GM12878 (cell line): ENCODE measurements around the gene CRKL. TPM values are rescaled to one million over a fixed set of nuclear protein-coding genes. Genes with fewer than 3 reads are reported as not detected.

ENCODE experiments used
- ATAC-seq: fragments of 200-7000 bp; cut with Tn5 transposase; 3 replicates; pipeline ENCODE4 v1.9.1; 2020; ENCODE audit warnings: mild to moderate bottlenecking, moderate library complexity
- BruUV-seq: library from RNA; stranded (reverse); fragments of 400-500 nt; replicated peaks from 2 replicates; lab custom pipeline; 2021; lab: Mats Ljungman, UMichigan
- CTCF ChIA-PET: fragments of 300-600 bp; sonication (Branson Sonifier 250); formaldehyde crosslinking; extraction: SDS; loops from one replicate; lab custom pipeline; 2021; ENCODE audit warnings: inconsistent platforms; lab: Yijun Ruan, JAX
- POLR2A ChIA-PET: fragments of 350-600 bp; formaldehyde crosslinking; extraction: SDS; loops from one replicate; lab custom pipeline; 2021; ENCODE audit warnings: inconsistent platforms; lab: Charles Lee
- RAD21 ChIA-PET: fragments of 300-600 bp; sonication (Branson Sonifier 250); formaldehyde crosslinking; loops from one replicate; lab custom pipeline; 2023; ENCODE audit warnings: antibody characterized with exemption; ENCODE audit not compliant: unreplicated experiment; lab: Charles Lee
- SMC1A ChIA-PET: fragments of 300-600 bp; sonication (Branson Sonifier 250); formaldehyde crosslinking; loops from one replicate; lab custom pipeline; 2023; ENCODE audit not compliant: unreplicated experiment, uncharacterized antibody; lab: Charles Lee
- DNase-seq: peaks from one replicate; pipeline ENCODE4 v3.0.0-alpha.2; 2011; ENCODE audit warnings: low read depth, low spot score
- FAIRE-seq: peaks from 3 replicates; lab custom pipeline; 2011; peaks lifted over from hg19 to GRCh38; lab: Jason Lieb, UNC
- H2AFZ ChIP-seq: 2 replicates; pipeline ENCODE4 v1.6.0; 2011; ENCODE audit warnings: low read depth, low read length, control low read depth; ENCODE audit not compliant: control insufficient read depth
- H3K27ac ChIP-seq: 2 replicates; pipeline ENCODE4 v1.5.1; 2011; ENCODE audit warnings: control low read depth; ENCODE audit not compliant: control insufficient read depth, insufficient read depth
- H3K27me3 ChIP-seq, 2 experiments: replicated peaks in 1 of 2; 2 replicates each; pipeline versions ENCODE4 v1.6.0 to v1.6.1; 2011; ENCODE audit warnings: low read length in 1 of 2; ENCODE audit not compliant: control insufficient read depth in 2 of 2, insufficient read depth in 2 of 2
- H3K36me3 ChIP-seq, 2 experiments: 2 replicates each; pipeline ENCODE4 v1.5.1; 2011; ENCODE audit warnings: low read length in 1 of 2; ENCODE audit not compliant: control insufficient read depth in 2 of 2, insufficient read depth in 2 of 2
- H3K4me1 ChIP-seq: 2 replicates; pipeline ENCODE4 v1.6.1; 2011; ENCODE audit warnings: mild to moderate bottlenecking, low read length, moderate library complexity, mixed read lengths; ENCODE audit not compliant: control insufficient read depth, insufficient read depth
- H3K4me2 ChIP-seq: 2 replicates; pipeline ENCODE4 v1.6.0; 2011; ENCODE audit warnings: control low read depth; ENCODE audit not compliant: control insufficient read depth, insufficient read depth
- H3K4me3 ChIP-seq: fragments of 200-600 bp; sonication (generic); 2 replicates; pipeline ENCODE4 v1.5.1; 2016
- H3K79me2 ChIP-seq: 2 replicates; pipeline ENCODE4 v1.6.0; 2011; ENCODE audit warnings: low read length; ENCODE audit not compliant: control insufficient read depth, insufficient read depth
- H3K9ac ChIP-seq: 2 replicates; pipeline ENCODE4 v1.8.0; 2011; ENCODE audit warnings: low read length, control low read depth, mixed read lengths; ENCODE audit not compliant: control insufficient read depth, insufficient read depth
- H3K9me3 ChIP-seq: replicated peaks from 3 replicates; pipeline ENCODE4 v1.5.1; 2011; ENCODE audit warnings: mild to moderate bottlenecking, low read length; ENCODE audit not compliant: control insufficient read depth, insufficient read depth
- H4K20me1 ChIP-seq: 2 replicates; pipeline ENCODE4 v1.6.0; 2011; ENCODE audit not compliant: control insufficient read depth, insufficient read depth
- BMI1 ChIP-seq: fragments of 450-650 bp; IDR thresholded peaks from 2 replicates; pipeline ENCODE4 v1.6.1; 2016; ENCODE audit warnings: mild to moderate bottlenecking, moderate library complexity, borderline replicate concordance
- CHD2 ChIP-seq: IDR thresholded peaks from 2 replicates; pipeline ENCODE4 v1.6.1; 2011; ENCODE audit warnings: low read depth, low read length, improper control_type of control experiment, borderline replicate concordance
- CHD4 ChIP-seq: fragments of 200-600 bp; sonication (generic); IDR thresholded peaks from 2 replicates; pipeline ENCODE4 v1.6.1; 2016; ENCODE audit warnings: mild to moderate bottlenecking
- GABPA ChIP-seq: IDR thresholded peaks from 2 replicates; pipeline ENCODE4 v1.6.1; 2014; ENCODE audit warnings: antibody characterized with exemption, low read depth, mild to moderate bottlenecking, inconsistent platforms
- HCFC1 ChIP-seq: fragments of 150-350 bp; IDR thresholded peaks from 2 replicates; pipeline ENCODE4 v1.6.1; 2014; ENCODE audit warnings: low read length
- IKZF2 ChIP-seq, 2 experiments: fragments of 450-650 bp; IDR thresholded peaks; 2 replicates each; pipeline ENCODE4 v1.6.1; 2017; ENCODE audit warnings: mild to moderate bottlenecking in 2 of 2, moderate library complexity in 2 of 2
- IRF4 ChIP-seq: IDR thresholded peaks from 2 replicates; pipeline ENCODE4 v1.6.1; 2011; ENCODE audit warnings: low read depth, low read length
- KAT2A ChIP-seq: conservative IDR thresholded peaks from 2 replicates; pipeline ENCODE4 v1.6.1; 2011; ENCODE audit warnings: low read depth, low read length; ENCODE audit not compliant: control insufficient read depth
- MTA2 ChIP-seq: fragments of 450-650 bp; IDR thresholded peaks from 2 replicates; pipeline ENCODE4 v1.6.1; 2016; ENCODE audit warnings: low read depth, mild to moderate bottlenecking, moderate library complexity
- NR2C1 ChIP-seq: fragments of 450-650 bp; IDR thresholded peaks from 2 replicates; pipeline ENCODE4 v1.6.1; 2017; ENCODE audit warnings: antibody characterized with exemption, mild to moderate bottlenecking, moderate library complexity
- PML ChIP-seq: IDR thresholded peaks from 2 replicates; pipeline ENCODE4 v1.6.1; 2012; ENCODE audit warnings: low read length, inconsistent platforms
- RAD51 ChIP-seq: fragments of 450-650 bp; IDR thresholded peaks from 2 replicates; pipeline ENCODE4 v1.6.1; 2016; ENCODE audit warnings: moderate library complexity, mild to moderate bottlenecking, inconsistent platforms
- RBBP5 ChIP-seq: fragments of 200-600 bp; sonication (generic); conservative IDR thresholded peaks from 2 replicates; pipeline ENCODE4 v1.6.1; 2016
- STAT1 ChIP-seq: fragments of 450-650 bp; conservative IDR thresholded peaks from 2 replicates; pipeline ENCODE4 v1.6.1; 2014; ENCODE audit warnings: antibody characterized with exemption, mild to moderate bottlenecking
- TARDBP ChIP-seq: IDR thresholded peaks from 2 replicates; pipeline ENCODE4 v1.6.1; 2016; ENCODE audit warnings: borderline replicate concordance
- TCF12 ChIP-seq: IDR thresholded peaks from 2 replicates; pipeline ENCODE4 v1.6.1; 2011; ENCODE audit warnings: low read depth, mild to moderate bottlenecking, low read length
- WGBS: methylation state at CpG from one replicate; pipeline ENCODE4 v1.1.6; 2016; ENCODE audit warnings: low lambda C conversion rate; ENCODE audit not compliant: insufficient replicate concordance, insufficient coverage; ENCODE audit errors: missing lambda C conversion rate; 5-methylcytosine and 5-hydroxymethylcytosine counted together
- in situ Hi-C: fragments of 300-500 bp; cut with MboI; formaldehyde crosslinking; loops from 9 replicates; pipeline ENCODE4 v1.14.3; 2018; ENCODE audit warnings: mixed read lengths
- intact Hi-C: fragments of 100-400 bp; cut with micrococcal nuclease; formaldehyde crosslinking; loops from one replicate; pipeline ENCODE4 v1.14.2; 2022; ENCODE audit not compliant: unreplicated experiment
- polyA plus RNA-seq, 11 experiments: library from polyadenylated mRNA; depleted of rRNA in 4 of 11; unstranded in 6 of 11; stranded (reverse) in 5 of 11; fragments of >200 nt; fragmentation: Nextera tagmentation in 4 of 11; fragmentation: Illumina TruSeq in 1 of 11; extraction: Ambion mirVana in 4 of 11; extraction: Trizol in 1 of 11; gene quantifications; 1 replicate in 1 of 11; 2 replicates in 10 of 11; pipeline versions ENCODE4 v1.2.1 to v1.2.3, GENCODE V29; 2011 to 2016; ENCODE audit warnings: inconsistent platforms in 2 of 11, missing spikeins in 2 of 11, low read depth in 1 of 11
- total RNA-seq, 4 experiments: library from RNA; depleted of rRNA in 3 of 4; stranded (reverse); fragments of >200 nt in 3 of 4; fragmentation: Illumina TruSeq in 1 of 4; extraction: Trizol in 1 of 4; gene quantifications; 2 replicates each; pipeline versions ENCODE4 v1.2.1 to v1.2.3, GENCODE V29; 2013 to 2021
- TF ChIP-seq, protein P1 (sequence below): fragments of 150-350 bp; IDR thresholded peaks from 2 replicates; pipeline ENCODE4 v1.6.1; 2016; ENCODE audit warnings: low read depth, low read length
- TF ChIP-seq, protein P2 (sequence below): IDR thresholded peaks from 2 replicates; pipeline ENCODE4 v1.6.1; 2012; ENCODE audit warnings: low read depth, low read length, improper control_type of control experiment

CRKL gene
- total and polyA plus RNA-seq, 10 of the 15 experiments (the other 5 are each of a cell fraction or from before 2014, with no cell fraction given): 12.6 to 61.2 (median 32.7) TPM

DNA sequence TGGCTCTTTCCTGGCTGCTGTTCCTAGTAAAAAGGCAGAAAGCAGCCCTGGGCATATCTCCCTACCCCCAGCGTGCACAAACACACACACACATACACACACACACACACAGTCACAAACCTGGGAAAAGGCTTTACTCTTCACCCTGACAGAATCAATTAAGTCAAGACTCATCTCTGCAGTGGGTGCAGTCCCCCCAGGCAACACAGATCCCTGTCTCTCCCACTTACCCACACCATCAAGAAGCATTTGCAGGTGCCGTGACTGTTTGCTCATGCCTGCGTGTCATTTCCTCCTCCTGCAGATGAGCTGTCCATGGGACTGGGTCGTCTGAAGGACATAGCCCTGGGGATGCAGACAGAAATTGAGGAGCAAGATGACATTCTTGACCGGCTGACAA is 29.8 kb upstream of the CRKL start (continued):
- TF ChIP-seq, protein P1, sequence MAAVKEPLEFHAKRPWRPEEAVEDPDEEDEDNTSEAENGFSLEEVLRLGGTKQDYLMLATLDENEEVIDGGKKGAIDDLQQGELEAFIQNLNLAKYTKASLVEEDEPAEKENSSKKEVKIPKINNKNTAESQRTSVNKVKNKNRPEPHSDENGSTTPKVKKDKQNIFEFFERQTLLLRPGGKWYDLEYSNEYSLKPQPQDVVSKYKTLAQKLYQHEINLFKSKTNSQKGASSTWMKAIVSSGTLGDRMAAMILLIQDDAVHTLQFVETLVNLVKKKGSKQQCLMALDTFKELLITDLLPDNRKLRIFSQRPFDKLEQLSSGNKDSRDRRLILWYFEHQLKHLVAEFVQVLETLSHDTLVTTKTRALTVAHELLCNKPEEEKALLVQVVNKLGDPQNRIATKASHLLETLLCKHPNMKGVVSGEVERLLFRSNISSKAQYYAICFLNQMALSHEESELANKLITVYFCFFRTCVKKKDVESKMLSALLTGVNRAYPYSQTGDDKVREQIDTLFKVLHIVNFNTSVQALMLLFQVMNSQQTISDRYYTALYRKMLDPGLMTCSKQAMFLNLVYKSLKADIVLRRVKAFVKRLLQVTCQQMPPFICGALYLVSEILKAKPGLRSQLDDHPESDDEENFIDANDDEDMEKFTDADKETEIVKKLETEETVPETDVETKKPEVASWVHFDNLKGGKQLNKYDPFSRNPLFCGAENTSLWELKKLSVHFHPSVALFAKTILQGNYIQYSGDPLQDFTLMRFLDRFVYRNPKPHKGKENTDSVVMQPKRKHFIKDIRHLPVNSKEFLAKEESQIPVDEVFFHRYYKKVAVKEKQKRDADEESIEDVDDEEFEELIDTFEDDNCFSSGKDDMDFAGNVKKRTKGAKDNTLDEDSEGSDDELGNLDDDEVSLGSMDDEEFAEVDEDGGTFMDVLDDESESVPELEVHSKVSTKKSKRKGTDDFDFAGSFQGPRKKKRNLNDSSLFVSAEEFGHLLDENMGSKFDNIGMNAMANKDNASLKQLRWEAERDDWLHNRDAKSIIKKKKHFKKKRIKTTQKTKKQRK: no peak
- no peak for TF ChIP-seq IKZF2 (IDR thresholded peaks at IDR 0.05)
- TF ChIP-seq, all 136 proteins: peak for 0

DNA sequence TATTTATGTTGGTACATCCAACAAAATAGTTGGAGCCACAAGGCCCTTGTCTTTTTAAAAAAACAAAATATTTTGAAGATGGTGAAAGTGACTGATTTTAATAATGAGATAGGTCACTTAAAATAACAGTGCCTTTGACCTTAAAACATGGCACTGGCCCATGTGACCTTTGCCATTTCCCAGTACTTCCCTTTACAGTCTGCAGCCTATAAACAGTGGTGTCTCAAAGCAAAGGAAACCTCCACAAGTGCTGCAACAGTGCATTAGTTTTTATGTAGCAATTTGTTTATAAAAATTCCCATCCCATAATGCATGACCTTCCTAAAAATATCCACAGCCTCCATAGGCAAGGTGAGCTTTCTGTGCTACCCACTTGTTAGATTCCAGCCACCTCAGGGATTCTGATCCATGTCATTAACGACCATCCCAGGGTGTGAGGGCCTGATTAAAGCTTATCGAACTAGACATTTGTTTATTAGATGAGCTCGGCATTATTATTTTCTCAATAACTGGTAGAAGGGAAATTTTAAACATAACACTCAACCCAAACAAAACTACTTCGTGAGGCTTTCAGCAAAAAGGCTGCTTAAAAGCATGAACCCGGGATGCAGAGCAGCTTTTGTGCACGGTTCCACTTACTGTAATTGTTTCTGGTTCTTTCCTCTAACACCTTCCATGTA is 28.0 kb upstream of the CRKL start:
- no TSS peak for BruUV-seq
- RAD21 ChIA-PET: no interaction called here

More for the DNA sequence above, 28.0 kb upstream of the CRKL start:
- no peaks in the 10 kb centered on the region for H3K9me3 ChIP-seq
- H3K79me2 ChIP-seq: no peaks in the 10 kb centered on the region
- WGBS: 96% methylated on average over 6 of the region's 6 CpGs
- CTCF ChIA-PET: no interaction called here
- no peaks in the 10 kb centered on the region for H3K4me1 ChIP-seq
- DNase-seq: no peak
- H2AFZ ChIP-seq: no peak overlapping the region
- in situ Hi-C loops: no loop called here
- POLR2A ChIA-PET: no interaction called here
- no peak for FAIRE-seq
- intact Hi-C loops: no loop called here
- peaks cover 6 to 10% of the 10 kb centered on the region in 2 experiments for H3K36me3 ChIP-seq
- TF ChIP-seq TARDBP (no peak), BMI1 (no peak), MTA2 (no peak), CHD2 (no peak), CHD4 (no peak), STAT1 (no peak), GABPA (no peak), IRF4 (no peak), RAD51 (no peak), TCF12 (no peak), HCFC1 (no peak), PML (no peak), RBBP5 (no peak), KAT2A (no peak), NR2C1 (no peak)
- TF ChIP-seq, protein P2, sequence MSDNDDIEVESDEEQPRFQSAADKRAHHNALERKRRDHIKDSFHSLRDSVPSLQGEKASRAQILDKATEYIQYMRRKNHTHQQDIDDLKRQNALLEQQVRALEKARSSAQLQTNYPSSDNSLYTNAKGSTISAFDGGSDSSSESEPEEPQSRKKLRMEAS: no peak
- ATAC-seq: no peak
- no peaks in the 10 kb centered on the region for H3K27me3 ChIP-seq
- H4K20me1 ChIP-seq: no peaks in the 10 kb centered on the region
- no peak overlapping the region for H3K4me3 ChIP-seq
- H3K9ac ChIP-seq: no peak overlapping the region
- no peak overlapping the region for H3K27ac ChIP-seq
- H3K4me2 ChIP-seq: no peak overlapping the region
- SMC1A ChIA-PET: no interaction called here
